NCI-H748 (cell line): ENCODE data around the gene CHCT1.
A peak's percentile ranks its signal among the peaks of the same experiment; 100 is the strongest.
"Not testable (repeated sequence)": the region's sequence is repeated elsewhere in the genome, so short reads cannot be mapped to it uniquely, and the experiment has no call there.

ENCODE experiments used
- DNase-seq: peaks from one replicate; lab custom pipeline; 2025; ENCODE audit not compliant: unreplicated experiment; lab: John Stamatoyannopoulos, UW

Gene CHCT1

DNA sequence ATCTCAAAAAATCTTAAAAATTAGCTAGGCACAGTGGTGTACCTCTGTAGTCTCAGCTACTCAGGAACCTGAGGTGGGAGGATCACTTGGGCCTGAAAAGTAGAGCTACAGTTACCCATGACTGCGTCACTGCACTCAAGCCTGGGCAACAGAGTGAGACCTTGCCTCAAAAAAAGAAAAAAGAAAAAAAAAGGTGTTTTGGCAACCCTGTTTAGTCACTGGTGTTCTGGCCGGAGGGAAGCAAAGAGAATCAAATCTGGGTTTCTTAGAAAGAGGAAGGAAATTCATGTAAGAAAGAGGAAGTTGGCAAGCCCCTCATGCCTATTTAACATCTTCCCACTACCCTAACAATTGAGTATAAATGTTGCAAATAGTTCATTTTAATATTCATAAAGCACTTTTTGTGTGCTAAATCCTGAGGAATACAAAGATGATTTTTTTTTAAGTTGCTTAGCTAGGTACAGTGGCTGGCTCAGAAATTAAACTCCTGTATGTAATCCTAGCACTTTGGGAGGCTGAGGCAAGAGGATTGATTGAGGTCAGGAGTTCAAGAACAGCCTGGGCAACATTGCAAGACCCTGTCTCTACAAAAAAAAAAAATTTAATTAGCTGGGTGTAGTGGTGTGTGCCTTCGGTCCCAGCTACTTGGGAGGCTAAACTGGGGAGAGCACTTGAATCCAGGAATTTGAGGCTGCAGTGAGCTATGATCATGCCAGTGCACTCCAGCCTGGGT is 23.9 kb upstream of the CHCT1 start:
- DNase-seq = no peak

DNA sequence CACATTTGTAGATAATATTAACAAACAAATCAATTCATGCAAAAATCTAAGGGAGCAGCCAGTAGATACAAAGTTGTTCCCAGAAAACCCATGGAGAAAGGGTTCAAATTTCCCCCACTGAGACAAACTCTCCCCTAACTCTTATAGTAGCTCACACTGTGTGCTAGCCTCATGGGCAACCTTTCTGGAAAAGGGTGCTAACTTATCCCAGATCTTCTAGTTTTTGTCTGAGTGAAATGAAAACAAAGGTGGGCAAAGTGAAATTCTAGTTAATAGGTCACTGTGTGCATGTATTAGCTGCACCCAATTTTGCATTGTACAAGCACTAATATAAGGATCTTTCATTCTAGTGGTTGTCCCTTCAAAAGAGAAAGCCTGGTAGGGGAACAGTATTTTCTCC is 20.5 kb upstream of the CHCT1 start:
- no peak for DNase-seq

DNA sequence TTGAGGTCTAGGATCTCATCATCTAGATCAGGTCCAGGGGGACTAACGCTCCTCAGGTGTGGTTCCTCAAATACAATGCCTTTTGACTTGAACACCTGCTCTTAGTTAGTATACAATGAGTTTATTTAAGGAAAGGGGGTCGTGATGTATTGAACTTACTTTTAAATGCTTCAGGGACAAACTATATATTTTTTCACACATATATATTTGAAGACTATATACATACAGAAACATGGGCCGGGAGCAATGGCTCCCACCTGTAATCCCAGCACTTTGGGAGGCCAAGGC is 18.8 kb upstream of the CHCT1 start:
- DNase-seq = no peak

DNA sequence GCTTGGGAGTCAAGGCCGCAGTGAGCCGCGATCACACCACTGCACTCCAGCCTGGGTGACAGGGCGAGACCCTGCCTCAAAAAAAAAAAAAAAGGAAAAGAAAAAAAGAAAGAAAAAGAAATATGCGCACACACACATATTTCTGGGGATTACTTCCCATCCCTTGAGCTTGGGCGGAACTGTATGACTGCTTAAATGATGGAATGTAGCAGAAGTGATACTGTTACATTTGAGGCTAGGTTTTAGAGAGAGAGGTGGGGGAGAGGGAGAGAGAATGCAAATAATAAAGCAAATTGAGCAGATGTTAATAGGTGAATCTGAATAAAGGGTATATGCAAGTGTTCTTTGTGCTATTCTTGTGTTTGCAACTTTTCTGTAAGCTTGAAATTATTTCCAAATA is 18.3 kb upstream of the CHCT1 start:
- no peak for DNase-seq

DNA sequence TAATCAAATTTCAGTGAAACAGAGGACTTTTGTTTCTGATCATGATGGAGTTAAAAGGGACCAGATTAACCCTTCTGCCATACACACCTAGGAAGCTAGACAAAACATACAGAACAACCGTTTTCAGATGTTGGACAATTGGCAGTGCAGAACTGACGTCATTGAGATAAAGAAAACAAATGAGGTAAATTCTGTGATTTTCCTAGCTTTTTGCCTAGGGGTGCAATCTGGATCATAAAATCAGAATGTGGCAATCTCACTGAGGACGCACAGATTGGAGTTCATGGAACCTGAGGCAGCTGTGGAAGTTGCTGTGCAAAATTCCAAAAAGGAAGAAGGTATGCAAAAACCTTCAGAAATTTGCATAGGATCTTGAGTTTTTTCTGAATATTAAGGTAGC is 15.4 kb upstream of the CHCT1 start:
- DNase-seq = no peak

DNA sequence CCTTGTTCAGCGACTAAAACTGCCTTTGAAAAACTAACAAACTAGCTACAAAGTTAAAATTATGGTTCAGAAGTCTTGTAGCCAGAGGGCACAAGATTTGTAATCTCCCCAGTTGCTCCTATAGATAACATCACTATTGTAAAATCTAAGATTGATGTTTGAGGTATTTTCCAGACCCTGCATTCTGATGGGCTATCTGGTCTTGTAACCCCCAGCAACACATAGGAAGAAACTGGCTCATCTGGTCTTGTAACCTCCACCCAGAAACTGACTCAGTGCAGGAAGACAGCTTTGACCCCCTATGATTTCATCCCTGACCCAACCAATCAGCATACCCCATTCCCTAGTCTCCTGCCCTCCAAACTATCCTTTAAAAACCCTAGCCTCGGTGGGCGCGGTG is 12.3 kb upstream of the CHCT1 start:
- DNase-seq = no peak

DNA sequence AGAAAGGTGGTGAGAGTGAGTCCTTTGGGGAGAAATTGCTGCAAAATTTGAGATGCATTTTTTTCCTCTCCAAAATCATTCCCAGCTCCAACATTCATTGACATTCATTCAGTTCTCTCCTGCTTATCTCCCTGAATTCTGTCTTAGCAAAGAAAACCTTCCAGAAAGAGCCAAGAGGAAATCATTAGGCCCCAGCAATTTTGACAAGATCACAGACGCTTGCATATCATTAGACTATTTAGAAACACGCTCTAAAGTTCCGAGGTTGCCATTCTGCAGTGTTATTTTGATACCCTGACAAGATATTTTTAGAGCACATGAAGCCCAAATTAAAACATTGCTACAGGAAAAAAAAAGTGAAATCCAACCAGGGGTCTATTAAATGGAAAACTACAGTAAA is 9.6 kb upstream of the CHCT1 start:
- DNase-seq = no peak

DNA sequence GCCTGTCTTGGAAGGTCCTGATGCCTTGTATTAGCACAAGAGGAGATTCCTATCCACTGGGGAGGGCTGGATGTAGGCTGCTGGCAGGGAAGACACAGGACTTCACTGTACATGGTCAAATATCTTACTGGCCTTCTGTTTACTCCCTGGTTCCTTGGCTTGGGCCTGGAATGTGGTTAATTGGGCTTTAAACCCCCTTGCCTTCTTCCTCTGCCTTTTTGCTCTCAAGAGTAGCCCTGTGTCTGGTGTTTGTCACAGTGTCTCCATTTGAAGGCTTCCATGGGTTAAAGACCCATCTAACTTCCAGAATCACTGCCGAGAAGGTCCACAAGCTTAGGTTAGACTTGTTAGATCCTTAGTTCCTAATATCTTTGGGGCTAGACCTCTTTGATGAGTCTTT is 7.1 kb upstream of the CHCT1 start:
- DNase-seq = no peak

DNA sequence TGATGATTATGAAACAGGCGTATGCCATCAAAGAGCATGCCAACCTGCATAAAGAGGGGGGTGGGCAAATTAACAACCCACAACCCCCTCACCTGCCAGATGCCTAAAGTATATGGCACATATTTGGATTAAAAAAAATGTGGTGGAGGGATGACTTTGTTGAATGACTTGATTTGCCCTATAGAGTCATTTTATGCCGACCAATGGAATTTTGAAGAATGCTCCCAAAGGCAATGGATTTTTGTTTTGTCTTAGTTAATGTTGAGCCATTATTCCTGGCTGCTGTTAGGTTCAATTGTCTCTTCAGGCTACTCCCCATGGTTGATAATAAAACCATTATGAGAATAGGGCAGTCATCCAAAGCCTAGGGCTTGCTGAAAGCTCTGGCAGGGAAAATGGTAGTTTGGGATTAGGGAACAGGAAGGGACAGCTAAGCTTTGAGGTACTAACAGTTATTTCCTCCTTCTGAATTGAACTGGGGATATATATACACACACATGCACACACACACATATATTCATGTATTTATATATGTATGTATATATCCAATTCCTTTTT is 5.8 kb upstream of the CHCT1 start:
- no peak for DNase-seq

DNA sequence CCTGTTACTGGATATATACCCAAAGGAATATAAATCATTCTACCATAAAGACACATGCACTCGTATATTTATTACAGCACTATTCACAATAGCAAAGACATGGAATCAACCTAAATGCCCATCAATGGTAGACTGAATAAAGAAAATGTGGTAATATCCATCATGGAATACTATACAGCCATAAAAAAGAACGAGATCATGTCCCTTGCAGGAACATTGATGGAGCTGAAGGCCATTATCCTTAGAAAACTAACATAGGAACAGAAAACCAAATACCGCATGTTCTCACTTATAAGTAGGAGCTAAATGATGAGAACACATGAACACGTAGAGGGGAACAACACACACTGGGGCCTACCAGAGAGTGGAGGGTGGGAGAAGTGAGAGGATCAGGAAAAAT is 3.3 kb upstream of the CHCT1 start:
- DNase-seq = not testable (repeated sequence)

DNA sequence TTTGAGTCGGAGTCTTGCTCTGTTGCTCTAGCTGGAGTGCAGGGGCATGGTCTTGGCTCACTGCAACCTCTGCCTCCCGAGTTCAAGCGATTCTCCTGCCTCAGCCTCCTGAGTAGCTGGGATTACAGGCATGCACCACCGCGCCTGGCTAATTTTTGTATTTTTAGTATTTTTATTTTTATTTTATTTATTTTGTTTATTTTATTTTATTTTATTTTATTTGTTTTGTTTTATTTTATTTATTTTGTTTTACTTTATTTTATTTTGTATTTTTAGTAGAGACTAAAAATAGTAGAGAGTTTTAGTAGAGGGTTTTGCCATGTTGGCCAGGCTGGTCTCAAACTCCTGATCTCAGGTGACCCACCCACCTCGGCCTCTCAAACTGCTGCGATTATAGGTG is 2.4 kb upstream of the CHCT1 start:
- DNase-seq = not testable (repeated sequence)

DNA sequence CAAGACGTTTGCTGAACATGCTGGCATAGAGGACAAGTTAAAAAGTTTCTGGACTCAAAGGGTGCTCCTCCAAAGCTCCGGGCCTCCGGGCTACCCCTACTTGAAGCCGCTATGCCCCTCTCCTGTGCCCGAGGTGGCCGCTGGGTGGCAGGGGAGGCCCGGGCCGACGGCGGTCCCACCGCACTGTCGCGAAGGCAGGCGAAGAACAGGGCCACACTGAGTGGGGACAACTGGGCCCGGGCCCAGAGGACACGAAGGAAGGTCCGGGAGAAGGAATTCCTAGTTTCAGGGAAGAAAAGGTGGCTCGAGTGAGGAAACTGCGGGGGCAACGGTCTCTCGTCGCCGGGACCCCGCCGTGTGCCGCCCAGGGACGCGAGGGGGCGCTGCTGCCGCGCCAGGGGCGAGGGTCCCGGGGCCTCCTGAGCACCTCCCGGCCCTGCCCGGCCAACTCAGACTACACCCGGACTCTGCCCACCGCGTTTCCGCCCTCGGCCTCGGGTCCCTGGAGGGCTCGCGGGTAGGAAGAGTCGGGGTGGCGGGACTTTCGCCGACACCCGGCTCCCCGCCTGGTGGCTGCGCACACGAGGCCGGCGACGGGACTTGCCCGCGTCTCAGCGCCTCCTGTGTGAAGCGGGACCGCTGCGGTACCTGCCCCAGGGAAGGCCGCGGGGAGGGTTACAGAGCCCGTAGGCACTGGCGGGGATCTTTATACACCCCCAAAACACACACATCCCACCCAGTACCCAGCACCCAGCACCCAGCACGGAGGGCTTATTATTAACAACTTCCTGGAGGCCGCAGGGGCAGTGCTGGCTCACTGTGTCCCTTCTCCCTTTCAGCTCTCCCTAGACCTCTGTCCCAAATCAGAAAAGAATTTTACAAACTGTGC is 772 bp upstream of the CHCT1 start:
- no peak for DNase-seq

DNA sequence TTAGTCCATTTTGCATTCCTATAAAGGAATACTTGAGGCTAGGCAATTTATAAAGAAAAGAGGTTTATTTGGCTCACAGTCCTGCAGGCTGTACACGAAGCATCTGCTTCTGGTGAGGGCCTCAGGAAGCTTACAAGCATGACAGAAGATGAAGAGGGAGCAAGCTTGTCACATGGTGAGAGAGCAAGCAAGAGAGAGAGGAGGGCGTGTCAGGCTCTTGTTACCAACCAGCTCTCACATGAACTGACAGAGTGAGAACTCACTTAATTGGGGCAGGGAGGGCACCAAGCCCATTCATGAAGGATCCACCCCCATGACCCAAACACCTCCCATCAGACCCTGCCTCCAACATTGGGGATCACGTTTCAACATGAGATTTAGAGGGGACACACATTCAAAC is 1.6 kb downstream of the CHCT1 start:
- no peak for DNase-seq

DNA sequence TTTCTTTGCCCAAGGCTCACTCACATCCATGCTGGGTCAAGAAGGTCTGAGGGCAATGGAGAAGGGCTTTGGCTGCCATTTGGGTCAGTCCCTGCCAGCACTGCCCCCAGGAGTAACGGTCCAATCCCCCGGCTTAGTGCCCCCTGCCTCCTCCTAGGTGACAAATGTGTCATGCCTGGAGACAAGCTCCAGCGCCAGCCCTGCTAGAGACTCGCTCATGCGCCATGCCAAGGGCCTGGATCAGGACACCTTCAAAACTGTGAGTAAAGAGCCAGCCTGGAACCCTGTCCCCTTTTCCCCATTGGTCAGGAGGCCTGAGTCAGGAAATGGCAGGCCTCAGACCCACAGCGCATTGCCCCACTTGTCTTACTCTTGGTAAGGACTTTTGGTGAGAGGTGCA is 3.3 kb downstream of the CHCT1 start:
- DNase-seq = no peak

DNA sequence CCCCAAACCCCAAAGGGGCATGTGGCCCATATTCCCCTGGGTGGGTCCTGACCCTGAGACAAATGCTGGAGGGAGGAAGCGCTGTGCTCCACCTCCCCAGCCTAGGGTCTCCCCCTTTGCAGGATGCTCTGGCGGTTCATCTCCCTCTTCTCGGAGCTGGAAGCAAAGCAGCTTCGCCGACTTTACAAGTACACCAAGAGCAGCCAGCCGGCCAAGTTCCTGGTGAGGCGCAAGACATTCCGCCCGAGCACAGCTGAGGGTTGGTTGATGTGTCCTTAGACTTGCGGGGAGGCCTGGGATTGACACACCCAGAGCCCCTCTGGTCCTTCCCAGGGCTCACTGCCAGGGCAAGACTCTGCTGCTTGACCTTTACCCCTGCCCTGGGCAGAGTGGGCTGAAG is 4.3 kb downstream of the CHCT1 start:
- DNase-seq = no peak

DNA sequence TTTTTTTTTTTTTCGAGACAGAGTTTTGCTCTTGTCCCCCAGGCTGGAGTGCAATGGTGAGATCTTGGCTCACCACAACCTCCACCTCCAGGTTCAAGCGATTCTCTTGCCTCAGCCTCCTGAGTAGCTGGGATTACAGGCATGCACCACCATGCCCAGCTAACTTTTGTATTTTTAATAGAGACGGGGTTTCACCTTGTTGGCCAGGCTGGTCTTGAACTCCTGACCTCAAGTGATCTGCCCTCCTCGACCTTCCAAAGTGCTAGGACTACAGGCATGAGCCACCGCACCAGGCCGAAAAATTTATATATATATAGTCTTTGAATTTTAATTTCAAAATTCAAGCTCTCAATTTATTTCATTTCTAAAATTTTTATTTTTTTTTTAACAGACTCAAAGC is 6.2 kb downstream of the CHCT1 start:
- not testable (repeated sequence) for DNase-seq

DNA sequence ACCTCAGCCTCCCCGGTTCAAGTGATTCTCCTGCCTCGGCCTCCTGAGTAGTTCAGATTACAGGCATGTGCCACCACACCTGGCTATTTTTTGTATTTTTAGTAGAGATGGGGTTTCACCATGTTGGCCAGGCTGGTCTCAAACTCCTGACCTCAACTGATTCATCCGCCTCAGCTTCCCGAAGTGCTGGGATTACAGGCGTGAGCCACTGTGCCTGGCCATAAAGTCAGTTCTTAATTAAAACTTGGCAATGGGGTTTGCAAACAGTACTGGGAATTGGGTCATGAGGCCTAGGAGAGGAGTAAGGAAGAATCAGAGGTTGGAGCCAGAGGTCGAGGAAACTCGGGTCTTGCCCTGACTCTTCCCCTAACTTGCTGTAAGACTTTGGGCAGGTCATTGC is 8.3 kb downstream of the CHCT1 start:
- not testable (repeated sequence) for DNase-seq

DNA sequence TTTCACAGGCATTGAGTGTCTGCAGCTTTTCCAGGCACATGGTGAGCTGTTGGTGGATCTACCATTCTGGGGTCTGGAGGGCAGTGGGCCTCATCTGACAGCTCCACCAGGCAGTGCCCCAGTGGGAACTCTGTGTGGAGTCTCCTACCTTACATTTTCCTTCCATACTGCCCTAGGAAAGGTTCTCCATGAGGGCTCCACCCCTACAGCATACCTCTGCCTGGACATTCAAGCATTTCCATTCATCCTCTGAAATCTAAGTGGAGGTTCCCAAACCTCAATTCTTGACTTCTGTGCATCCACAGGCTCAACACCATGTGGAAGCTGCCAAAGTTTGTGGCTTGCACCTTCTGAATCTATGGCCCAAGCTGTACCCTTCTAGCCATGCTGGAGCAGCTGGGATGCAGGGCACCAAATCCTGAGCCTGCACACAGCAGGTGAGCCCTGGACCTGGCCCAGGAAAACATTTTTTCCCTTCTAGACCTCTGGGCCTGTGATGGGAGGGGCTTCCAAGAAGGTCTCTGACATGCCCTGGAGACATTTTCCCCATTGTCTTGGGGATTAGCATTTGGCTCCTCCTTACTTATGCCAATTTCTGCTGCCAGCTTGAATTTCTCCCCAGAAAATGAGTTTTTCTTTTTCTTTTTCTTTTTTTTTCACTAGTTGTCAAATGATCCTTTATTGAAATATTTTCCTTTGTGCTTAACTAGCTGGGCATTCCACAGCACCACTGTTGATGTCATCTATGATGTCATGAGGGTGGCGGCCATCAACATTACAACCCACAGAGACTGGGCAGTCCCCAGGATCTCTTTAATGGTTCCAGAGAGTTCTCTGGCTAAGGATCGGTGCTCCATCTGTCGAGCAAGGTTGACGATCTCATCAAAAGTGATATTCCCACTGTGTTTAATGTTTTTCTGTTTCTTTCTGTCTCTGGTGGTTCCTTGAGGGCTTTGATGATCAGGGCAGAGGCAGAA is 11.0 kb downstream of the CHCT1 start:
- DNase-seq = not testable (repeated sequence)

DNA sequence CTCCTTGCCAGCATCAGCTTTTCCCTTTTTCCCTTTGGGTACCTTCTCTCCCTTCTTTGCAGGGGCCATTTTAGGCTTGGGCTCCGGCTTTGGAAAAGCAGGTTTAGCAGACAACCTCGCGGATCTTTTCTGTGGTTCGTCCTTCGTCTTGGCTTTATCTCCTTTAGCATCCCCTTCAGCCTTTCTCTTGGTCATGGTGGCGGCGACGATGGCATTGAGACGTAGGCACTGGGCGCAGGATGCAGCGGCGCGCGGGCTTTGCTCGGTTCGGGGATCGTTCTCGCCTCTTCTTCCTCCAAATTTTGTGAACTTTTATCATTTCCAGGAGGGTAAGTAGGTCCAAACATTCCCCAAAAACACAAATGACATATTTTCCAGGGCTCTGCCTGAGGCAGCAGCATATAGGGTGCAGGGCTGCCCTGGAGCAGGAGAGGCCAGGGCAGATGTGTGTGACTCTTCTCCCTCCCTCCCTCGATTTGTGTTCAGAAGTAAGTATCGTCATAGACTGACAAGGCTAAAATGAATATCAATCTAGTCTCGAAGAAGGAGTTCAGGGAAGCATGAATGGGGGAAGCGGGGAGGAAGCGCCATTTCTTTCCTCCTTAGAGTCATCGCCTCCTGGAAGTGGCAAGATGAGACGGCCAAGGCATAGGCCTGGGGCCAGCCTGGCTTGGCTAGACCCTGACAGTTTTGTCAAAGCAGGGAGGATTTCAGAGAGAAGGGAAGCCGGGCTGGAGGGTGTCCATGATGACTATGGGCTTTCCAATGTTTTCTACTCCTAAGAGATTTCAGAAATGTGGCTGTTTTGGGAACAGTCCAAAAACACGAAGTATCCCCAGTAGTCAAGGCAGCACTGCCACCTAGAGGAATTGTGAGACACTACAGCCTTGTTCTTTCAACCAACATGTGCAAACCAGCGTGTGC is 13.2 kb downstream of the CHCT1 start:
- peak; percentile 80 for DNase-seq

DNA sequence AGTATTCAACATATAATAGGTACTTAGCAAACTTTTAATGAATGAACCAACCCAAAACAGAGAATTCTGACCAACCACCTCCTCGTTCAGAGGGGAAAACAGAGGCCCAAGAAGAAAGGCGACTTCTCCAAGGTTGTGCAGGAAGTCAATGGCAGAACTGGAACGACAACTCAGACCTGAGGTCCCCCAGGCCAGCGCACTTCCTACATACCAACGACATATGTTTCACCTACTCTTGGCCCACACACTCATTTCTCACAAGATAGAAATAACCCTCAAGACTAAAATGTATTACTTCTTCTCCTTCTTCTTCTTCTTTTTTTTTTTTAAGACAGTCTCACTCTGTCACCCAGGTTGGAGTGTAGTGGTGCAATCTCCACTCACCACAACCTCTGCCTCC is 14.4 kb downstream of the CHCT1 start:
- DNase-seq = no peak
